ENCODE results near the gene ABCA13.
A peak's percentile ranks its signal among the peaks of the same experiment; 100 is the strongest.

The ABCA13 gene

DNA sequence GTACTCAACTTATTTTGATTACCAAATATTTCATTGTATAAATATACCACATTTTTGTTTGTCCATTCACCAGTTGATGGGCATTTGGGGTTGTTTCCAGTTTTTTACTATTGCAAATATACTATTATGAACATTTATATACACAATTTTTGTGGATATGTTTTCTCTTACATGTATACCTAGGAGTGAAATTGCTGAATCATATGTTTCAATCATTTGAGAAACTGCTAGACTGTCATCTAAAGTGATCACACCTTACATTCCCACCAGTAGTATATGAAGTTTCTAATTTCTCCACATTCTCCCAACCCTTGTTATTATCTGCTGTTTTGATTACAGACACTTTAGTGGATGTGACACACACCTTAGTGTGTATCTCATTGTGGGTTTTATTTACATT is 257.9 kb downstream of the ABCA13 start:
- no peak for DNase-seq (ENCODE audit: low spot score)

- no peak for DNase-seq (ENCODE audit: low spot score)
Observed at GRCh38 chr7:48438206-48438605, 266.9 kb downstream of the ABCA13 start.

DNA sequence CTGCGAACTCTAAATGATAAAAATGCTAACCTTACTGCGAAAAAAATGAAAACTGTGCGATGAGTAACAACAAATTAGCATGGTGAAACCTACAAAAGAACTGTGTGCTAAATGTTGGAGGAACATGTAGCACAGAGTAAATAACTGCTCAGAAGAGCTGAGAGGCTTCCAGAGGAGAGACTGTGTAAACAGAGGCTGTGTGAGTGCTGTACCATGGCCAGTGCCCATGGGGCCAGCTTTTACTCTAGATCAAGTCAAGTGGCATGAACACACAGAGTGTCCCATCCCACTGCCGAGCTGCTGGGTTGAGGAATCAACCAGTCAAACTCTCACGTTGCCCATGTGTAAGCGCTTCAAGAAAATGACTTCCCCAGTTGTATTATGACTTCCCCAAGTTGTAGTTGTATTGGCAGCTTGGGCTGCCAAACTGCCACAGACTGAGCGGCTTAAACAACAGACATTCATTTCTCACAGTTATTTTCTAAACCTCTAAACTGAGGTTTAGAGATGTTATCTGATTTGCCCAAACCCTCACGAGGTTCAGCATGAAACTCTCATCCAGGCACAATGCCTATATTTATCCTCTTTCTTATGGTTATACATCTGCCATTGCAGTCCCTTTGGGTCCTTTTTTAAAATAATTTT is 270.7 kb downstream of the ABCA13 start:
- DNase-seq (ENCODE audit: low spot score), result no peak

DNA sequence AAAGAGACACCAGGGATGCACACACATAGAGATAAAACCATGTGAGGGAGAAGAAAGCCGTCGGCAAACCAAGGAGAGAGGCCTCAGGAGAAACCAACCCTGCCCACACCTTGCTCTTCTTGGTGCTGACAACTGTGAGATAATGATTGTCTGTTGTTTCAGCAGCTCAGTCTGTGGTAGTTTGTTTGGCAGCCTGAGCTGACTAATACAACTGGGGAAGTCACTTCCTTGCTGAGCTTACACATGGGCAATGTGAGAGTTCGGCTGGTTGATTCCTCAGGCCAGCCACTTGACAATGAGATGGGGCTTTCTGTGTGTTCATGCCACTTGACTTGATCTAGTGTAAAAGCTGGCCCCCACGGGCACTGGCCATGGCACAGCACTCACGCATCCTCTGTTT is 271.8 kb downstream of the ABCA13 start:
- no peak for DNase-seq (ENCODE audit: low spot score)

GRCh38 chr7:48446721-48447120 is 275.5 kb downstream of the ABCA13 start:
- no peak for DNase-seq (ENCODE audit: low spot score)

GRCh38 chr7:48452218-48452617 is 281.0 kb downstream of the ABCA13 start:
- no peak for DNase-seq (ENCODE audit: low spot score)

DNA sequence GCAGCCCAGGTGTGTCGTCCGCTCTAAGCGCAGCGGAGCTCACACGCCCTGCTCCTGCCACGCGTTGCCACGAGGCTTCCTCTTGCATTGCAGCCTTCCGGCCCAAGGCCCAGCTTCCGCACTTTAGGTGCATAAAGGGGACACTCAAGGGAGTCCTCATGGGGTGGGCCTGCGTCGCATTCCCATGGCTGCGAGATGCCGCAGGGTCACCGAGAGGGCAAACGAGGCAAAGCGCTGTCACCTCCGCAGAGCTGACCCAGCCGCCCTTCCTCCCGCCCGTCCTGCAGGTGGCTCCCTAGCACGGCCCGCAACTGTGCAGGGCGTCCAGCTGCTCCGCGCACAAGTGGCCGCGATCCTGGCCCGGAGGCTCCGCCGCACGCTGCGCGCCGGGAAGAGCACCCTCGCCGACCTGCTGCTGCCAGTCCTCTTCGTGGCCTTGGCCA is 283.5 kb downstream of the ABCA13 start:
- no peak for DNase-seq (ENCODE audit: low spot score)

DNA sequence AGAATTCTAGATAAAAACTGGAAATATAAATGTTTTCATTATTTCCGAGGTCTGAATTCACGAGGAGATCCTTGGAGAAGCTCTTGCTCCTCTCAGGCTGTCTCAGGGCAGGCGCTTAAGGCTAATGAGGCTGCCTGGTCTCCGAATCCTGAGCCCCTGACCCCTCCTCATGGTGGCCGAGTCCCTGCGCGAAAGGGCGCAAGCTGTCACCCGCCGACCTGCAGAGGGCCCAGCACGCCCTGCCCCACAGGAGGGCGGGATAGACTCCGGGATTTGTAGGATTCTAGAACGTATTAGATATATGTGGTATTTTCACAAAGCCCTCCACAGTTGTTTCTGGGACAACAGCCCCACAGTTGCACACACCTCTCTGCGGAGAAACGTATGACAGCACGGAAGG is 284.1 kb downstream of the ABCA13 start:
- no peak for DNase-seq (ENCODE audit: low spot score)

GRCh38 chr7:48458701-48459524 is 287.7 kb downstream of the ABCA13 start:
- no peak for DNase-seq (ENCODE audit: low spot score)

DNA sequence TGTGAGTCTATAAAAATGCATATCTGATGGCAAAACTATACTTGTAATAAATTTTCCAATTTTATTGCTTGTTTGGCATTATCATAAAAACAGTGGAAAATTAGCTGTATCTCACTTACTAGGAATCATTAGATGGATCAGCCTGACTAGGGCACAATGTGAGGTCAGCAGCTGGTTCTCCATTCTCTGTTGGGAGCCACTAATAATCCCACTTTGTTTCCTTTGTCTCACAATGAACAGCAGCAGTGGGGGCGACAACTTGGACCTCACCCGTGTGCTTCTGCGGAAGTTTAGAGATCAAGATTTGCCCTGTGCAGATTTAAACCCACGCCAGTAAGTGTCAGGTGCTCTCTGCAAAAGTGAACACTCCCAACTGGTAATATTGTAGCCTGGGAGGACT is 295.5 kb downstream of the ABCA13 start:
- no peak for DNase-seq (ENCODE audit: low spot score)

DNA sequence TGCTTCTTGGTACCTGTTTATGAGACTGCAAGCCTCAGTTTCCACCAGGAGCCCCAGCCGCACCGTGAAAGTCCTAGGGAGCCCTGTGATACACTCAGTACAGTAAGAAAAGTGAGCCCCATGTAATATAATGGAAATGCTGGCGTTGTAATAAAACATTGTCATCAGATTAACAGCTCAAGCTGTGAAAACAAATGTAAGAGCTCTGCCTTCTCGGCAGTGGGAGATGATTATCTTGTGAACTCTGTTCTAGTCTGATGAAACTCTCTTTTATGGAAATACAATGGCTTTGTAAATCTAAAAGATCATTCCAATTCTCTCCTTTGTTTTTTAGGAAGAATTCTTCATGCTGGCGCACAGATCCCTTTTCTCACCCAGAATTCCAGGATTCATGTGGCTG is 299.9 kb downstream of the ABCA13 start:
- DNase-seq (ENCODE audit: low spot score), result no peak

DNA sequence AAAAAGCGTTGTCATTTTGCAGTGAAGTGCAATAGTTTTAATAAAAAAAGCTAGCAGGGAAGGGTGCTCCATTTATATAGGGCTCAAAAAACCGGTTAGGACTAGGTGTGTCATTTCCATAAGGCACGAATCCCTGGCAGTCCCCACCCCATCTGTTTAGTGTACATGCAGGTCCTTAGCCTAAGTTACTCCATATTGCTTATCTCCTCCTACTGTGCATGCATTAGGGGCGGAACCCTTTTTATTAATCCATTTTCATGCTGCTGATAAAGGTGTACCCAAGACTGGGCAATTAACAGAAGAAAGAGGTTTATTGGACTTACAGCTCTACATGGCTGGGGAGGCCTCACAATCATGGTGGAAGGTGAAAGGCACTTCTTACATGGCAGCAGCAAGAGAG is 301.4 kb downstream of the ABCA13 start:
- no peak for DNase-seq (ENCODE audit: low spot score)

- no peak for DNase-seq (ENCODE audit: low spot score)
Observed at GRCh38 chr7:48473205-48473865, 302.1 kb downstream of the ABCA13 start.

DNA sequence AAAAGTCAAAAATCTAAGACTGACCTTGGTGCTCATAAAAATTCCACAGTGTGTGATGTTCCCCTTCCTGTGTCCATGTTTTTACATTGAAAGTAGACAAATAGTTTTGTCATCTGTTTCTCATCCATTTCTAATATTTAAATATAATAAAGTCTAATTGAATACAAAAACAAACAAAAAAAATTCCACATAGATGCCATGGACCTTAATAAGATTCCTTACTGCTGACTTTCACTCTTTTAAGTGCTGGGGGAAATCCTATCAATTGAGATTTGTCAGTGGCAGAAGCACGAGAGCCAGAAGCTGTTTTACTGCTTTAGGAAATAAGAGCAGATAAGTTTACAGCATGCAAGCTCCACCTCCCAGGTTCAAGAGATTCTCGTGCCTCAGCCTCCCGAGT is 310.0 kb downstream of the ABCA13 start:
- DNase-seq (ENCODE audit: low spot score), result no peak

DNA sequence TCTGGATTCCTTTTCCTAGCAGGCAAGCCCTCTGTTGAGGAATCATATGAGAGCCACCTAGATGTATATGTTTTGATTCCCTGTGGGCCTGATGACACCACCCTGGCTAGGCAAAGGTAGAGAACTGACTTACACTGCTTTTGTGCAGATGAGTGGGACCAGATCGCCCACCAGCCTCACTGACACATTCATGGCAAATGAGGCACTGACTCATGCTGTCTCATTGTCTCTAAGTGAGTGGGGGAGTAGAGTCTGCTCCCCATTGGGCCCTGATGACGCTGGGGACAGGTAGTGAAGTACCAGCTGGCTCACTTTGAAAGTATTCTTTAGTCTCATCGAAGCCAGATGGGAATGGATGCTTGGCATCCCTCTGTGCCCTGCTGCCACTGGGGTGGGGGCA is 326.3 kb downstream of the ABCA13 start:
- peak; percentile 5 for DNase-seq (ENCODE audit: low spot score)

- DNase-seq (ENCODE audit: low spot score), result no peak
Observed at GRCh38 chr7:48502021-48502420, 330.8 kb downstream of the ABCA13 start.

- DNase-seq (ENCODE audit: low spot score), result no peak
Observed at GRCh38 chr7:48505051-48505450, 333.8 kb downstream of the ABCA13 start.

DNA sequence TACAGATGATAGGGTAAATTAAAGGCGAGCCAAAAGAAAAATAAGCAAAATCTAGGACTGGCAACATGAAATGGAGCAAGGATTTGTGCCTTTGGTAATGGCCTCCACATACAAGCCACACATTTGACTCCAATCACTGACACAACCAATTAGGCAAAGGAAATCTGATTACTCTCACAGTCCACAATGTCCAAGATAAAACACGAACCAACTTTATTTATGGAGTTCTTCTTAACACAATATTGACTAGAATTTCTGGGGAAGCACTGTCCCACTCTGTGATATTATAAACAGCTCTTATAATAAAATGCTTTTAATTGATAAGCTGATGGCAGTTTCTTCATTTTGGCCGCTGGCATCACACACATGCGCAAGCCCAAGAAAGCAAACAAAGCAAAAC is 334.2 kb downstream of the ABCA13 start:
- DNase-seq (ENCODE audit: low spot score), result no peak

DNA sequence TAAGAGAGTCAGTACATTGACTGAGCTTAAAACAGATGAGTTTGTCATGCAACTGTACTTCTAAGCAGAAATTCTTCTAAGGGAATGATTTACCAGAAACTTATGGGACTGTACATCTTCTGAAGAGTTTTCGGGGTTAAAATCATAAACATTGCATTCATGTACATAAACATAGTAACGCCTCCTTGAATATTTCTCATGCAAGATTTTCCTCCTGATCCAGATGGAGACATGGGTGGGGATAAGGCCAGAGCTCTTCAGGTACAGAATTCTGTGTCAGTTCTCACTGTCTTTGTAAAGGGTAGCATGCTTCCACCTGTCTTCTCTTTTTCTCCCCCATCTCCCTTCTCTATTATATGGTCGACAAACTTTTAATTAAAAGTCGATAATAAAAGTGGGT is 335.3 kb downstream of the ABCA13 start:
- no peak for DNase-seq (ENCODE audit: low spot score)

DNA sequence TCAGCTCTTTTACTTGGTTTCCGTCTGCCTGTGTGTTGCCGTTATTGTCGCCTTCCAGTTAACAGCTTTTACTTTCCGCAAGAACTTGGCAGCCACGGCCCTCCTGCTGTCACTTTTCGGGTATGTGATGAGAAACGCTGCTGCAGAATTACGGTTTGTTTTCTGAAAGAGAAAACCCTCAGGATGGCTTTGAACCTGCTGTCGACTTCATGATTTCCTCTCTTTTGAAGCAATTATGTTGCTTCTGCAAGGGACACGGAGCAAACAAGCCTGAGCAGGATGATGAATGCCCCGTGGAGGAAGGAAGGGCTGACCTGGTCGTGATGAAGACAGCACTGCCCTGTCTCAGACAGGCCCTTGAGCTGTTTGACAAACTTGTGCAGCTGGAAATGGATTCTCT is 339.8 kb downstream of the ABCA13 start:
- no peak for DNase-seq (ENCODE audit: low spot score)

DNA sequence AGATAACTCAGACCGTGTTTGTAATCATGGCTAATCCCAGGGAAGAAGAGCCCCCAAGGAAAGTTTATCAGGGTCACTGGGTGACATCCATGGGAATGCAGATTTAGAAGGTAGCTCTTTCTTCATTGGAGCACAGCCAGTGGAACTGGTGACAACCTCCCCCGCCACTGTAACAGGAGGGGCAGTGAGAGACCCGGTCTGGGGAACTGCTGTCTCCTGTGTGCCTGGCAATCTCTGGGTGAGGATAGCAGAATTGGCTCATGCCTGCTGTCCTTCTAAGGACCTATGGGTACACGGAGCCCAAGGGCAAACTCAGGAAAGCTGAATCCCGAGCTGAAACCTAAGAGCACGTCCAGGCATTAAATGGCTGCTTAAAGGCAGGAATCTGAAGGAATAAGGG is 341.6 kb downstream of the ABCA13 start:
- DNase-seq (ENCODE audit: low spot score), result no peak

- no peak for DNase-seq (ENCODE audit: low spot score)
Observed at GRCh38 chr7:48515171-48515570, 343.9 kb downstream of the ABCA13 start.

- DNase-seq (ENCODE audit: low spot score), result no peak
Observed at GRCh38 chr7:48518092-48518491, 346.8 kb downstream of the ABCA13 start.
